OCI-LY1 (cell line): ENCODE results near the gene OSBPL3.

Experiments used
- H2AFZ ChIP-seq: fragments of 200-600 bp; sonication (generic), shearing (Covaris generic); 2 replicates; pipeline ENCODE4 v1.6.0; 2014; ENCODE audit warnings: antibody characterized with exemption, mild to moderate bottlenecking, low read length
- H3F3A ChIP-seq: fragments of 200-600 bp; sonication (generic), shearing (Covaris generic); 2 replicates; pipeline ENCODE4 v1.6.0; 2014; ENCODE audit warnings: mild to moderate bottlenecking, antibody characterized with exemption, low read length, moderate library complexity; ENCODE audit not compliant: insufficient read depth
- H3K27ac ChIP-seq: fragments of 200-600 bp; sonication (generic); 2 replicates; pipeline ENCODE4 v1.5.1; 2014; ENCODE audit warnings: low read length, mixed run types, mild to moderate bottlenecking, low read depth; ENCODE audit not compliant: poor library complexity, severe bottlenecking
- H3K27me3 ChIP-seq: fragments of 200-600 bp; sonication (generic); 2 replicates; pipeline ENCODE4 v1.6.0; 2014; ENCODE audit warnings: antibody characterized with exemption, mild to moderate bottlenecking, low read length, moderate library complexity; ENCODE audit not compliant: insufficient read depth
- H3K36me3 ChIP-seq: fragments of 200-600 bp; sonication (generic); 2 replicates; pipeline ENCODE4 v1.6.1; 2014; ENCODE audit warnings: mild to moderate bottlenecking, antibody characterized with exemption, low read length, moderate library complexity, mixed read lengths; ENCODE audit not compliant: insufficient read depth
- H3K4me1 ChIP-seq: fragments of 200-600 bp; sonication (generic); 2 replicates; pipeline ENCODE4 v1.5.1; 2014; ENCODE audit warnings: mild to moderate bottlenecking, low read length, moderate library complexity; ENCODE audit not compliant: insufficient read depth, severe bottlenecking
- H3K4me2 ChIP-seq: fragments of 200-600 bp; sonication (generic), shearing (Covaris generic); 2 replicates; pipeline ENCODE4 v1.6.1; 2014; ENCODE audit warnings: low read length
- H3K4me3 ChIP-seq: fragments of 200-600 bp; sonication (generic); 2 replicates; pipeline ENCODE4 v1.5.1; 2014; ENCODE audit warnings: low read length, low read depth, mild to moderate bottlenecking, mixed read lengths; ENCODE audit not compliant: poor library complexity, severe bottlenecking
- H3K79me2 ChIP-seq: fragments of 200-600 bp; shearing (Covaris generic); 2 replicates; pipeline ENCODE4 v1.6.1; 2016; ENCODE audit warnings: mixed run types, low read length, mixed read lengths; ENCODE audit not compliant: insufficient read depth
- H3K9ac ChIP-seq: fragments of 200-600 bp; sonication (generic), shearing (Covaris generic); 2 replicates; pipeline ENCODE4 v1.6.1; 2014; ENCODE audit warnings: mild to moderate bottlenecking, low read length, mixed read lengths
- H3K9me2 ChIP-seq: fragments of 200-600 bp; sonication (generic), shearing (Covaris generic); 2 replicates; pipeline ENCODE4 v1.6.1; 2014; ENCODE audit warnings: low read depth, mild to moderate bottlenecking, low read length, mixed read lengths
- H3K9me3 ChIP-seq: fragments of 200-600 bp; shearing (Covaris generic); 2 replicates; pipeline ENCODE4 v1.6.1; 2014; ENCODE audit warnings: low read length, mixed read lengths
- H4K20me1 ChIP-seq: fragments of 200-600 bp; sonication (generic), shearing (Covaris generic); 2 replicates; pipeline ENCODE4 v1.6.0; 2016; ENCODE audit warnings: mild to moderate bottlenecking, low read length; ENCODE audit not compliant: insufficient read depth
- CTCF ChIP-seq: fragments of 200-600 bp; sonication (generic), shearing (Covaris generic); IDR thresholded peaks from 2 replicates; pipeline ENCODE4 v1.5.1; 2017; ENCODE audit warnings: mild to moderate bottlenecking, antibody characterized with exemption, low read length, moderate library complexity, mixed read lengths
- EZH2 ChIP-seq: fragments of 200-600 bp; sonication (generic), shearing (Covaris generic); IDR thresholded peaks from 2 replicates; pipeline ENCODE4 v1.8.0; 2017; ENCODE audit warnings: borderline replicate concordance, mixed run types, mild to moderate bottlenecking, antibody characterized with exemption, low read length, moderate library complexity, mixed read lengths

Gene OSBPL3

GRCh38 chr7:24777806-24778205, 202.2 kb downstream of the OSBPL3 start:
- Histone ChIP-seq H4K20me1 (no peaks in the 10 kb centered on the region), H3K9ac (no peak overlapping the region), H3K36me3 (no peaks in the 10 kb centered on the region), H3K4me3 (no peak overlapping the region), H3K9me3 (no peaks in the 10 kb centered on the region), H2AFZ (no peak overlapping the region), H3K4me2 (no peak overlapping the region), H3K4me1 (no peaks in the 10 kb centered on the region), H3F3A (no peaks in the 10 kb centered on the region), H3K27me3 (peaks cover 3% of the 10 kb centered on the region; the same call in 1 of the 2 replicates), H3K27ac (no peak overlapping the region), H3K9me2 (no peaks in the 10 kb centered on the region), H3K79me2 (no peaks in the 10 kb centered on the region)
- TF ChIP-seq CTCF, result no peak
- no peak for TF ChIP-seq EZH2

DNA sequence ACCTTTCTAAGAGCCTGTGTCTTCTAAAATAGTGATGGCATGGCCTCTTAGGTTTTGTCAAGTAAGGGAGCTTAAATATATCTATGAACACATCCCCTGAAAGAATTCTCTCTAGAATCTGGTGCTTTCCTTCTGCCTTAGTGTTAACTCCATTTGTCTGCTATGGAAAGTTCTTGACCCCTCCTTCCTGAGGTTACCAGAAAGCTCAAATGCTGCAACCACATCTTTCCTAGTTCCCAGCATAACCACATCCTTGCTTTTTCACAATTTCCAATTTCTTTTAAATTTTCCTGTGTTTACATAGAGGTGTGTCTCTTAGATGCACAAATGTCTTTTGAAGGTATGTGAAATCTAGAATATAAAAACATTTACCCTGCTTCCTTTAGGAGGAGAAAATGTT, 206.3 kb downstream of the OSBPL3 start:
- Histone ChIP-seq H3F3A (no peaks in the 10 kb centered on the region), H3K4me1 (no peaks in the 10 kb centered on the region), H3K79me2 (no peaks in the 10 kb centered on the region), H3K9me2 (no peaks in the 10 kb centered on the region), H3K27ac (no peak overlapping the region), H3K27me3 (peaks cover 12% of the 10 kb centered on the region), H3K4me3 (no peak overlapping the region), H4K20me1 (no peaks in the 10 kb centered on the region), H3K9me3 (no peaks in the 10 kb centered on the region), H3K36me3 (no peaks in the 10 kb centered on the region), H3K4me2 (no peak overlapping the region), H3K9ac (no peak overlapping the region), H2AFZ (no peak overlapping the region)
- TF ChIP-seq CTCF, result no peak
- no peak for TF ChIP-seq EZH2

DNA sequence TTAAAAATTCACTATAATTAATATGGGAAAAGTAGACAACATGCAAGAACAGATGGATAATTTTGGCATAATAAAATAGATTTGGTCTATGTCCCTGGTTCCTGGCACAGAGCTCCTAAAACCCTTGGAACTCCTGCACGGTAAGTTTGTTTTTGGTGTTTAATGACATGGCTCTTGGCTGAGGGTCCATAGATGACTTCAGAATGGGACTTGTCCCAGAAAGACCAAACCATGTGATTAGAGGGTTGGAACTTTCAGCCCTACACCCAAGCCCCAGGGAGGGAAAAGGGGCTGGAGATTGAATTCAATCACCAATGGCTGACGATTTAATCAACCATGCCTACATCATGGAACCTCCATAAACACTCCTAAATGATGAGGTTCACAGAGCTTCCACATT, 210.1 kb downstream of the OSBPL3 start:
- Histone ChIP-seq H4K20me1 (no peaks in the 10 kb centered on the region), H3K27me3 (peaks cover 12% of the 10 kb centered on the region), H3K27ac (no peak overlapping the region), H2AFZ (no peak overlapping the region), H3K36me3 (no peaks in the 10 kb centered on the region), H3K9me2 (no peaks in the 10 kb centered on the region), H3K4me2 (no peak overlapping the region), H3F3A (no peaks in the 10 kb centered on the region), H3K9me3 (no peaks in the 10 kb centered on the region), H3K9ac (no peak overlapping the region), H3K79me2 (no peaks in the 10 kb centered on the region), H3K4me1 (no peaks in the 10 kb centered on the region), H3K4me3 (no peak overlapping the region)
- TF ChIP-seq EZH2 (no peak), CTCF (no peak)
